ENCODE measurements around the gene PLAC9. TPM values are rescaled to one million over a fixed set of nuclear protein-coding genes. Genes with fewer than 3 reads are reported as not detected.
A peak's percentile ranks its signal among the peaks of the same experiment; 100 is the strongest.

PLAC9 gene
- total and polyA plus RNA-seq, 2 experiments from 2014 or later = 8.8 to 118 TPM

GRCh38 chr10:80137031-80137862, 4.7 kb downstream of the PLAC9 start:
- no peaks in the 10 kb centered on the region for H3K27me3 ChIP-seq (replicated peaks; ENCODE audit: insufficient read depth)
- H3F3A ChIP-seq (ENCODE audit: insufficient read depth) = peaks cover 23% of the 10 kb centered on the region
- peak; percentile 89 for DNase-seq
- H3K9ac ChIP-seq = peak overlapping the region; percentile 82
- WGBS, 2 experiments (ENCODE audit: low coverage in 1 of 2, low lambda C conversion rate in 2 of 2, missing lambda C conversion rate in 2 of 2) = 41 to 42% methylated on average over 14 of the region's 14 CpGs
- peak overlapping the region; percentile 56 for H3K4me2 ChIP-seq (ENCODE audit: unreplicated experiment)
- in situ Hi-C loops (cut with MboI) = no loop called here
- no peaks in the 10 kb centered on the region for H3K9me3 ChIP-seq (ENCODE audit: low read depth)
- no peak overlapping the region for H2AFZ ChIP-seq
- peaks cover 37% of the 10 kb centered on the region for H3K4me1 ChIP-seq (ENCODE audit: insufficient read depth)
- H4K20me1 ChIP-seq (ENCODE audit: insufficient read depth) = no peaks in the 10 kb centered on the region
- H3K4me3 ChIP-seq = no peak overlapping the region
- TF ChIP-seq EZH2phosphoT487 (IDR thresholded peaks at IDR 0.05; ENCODE audit: insufficient read depth, low read depth) (no peak), EZH2 (IDR thresholded peaks at IDR 0.05; ENCODE audit: insufficient read depth, poor library complexity, severe bottlenecking) (no peak)
- H3K79me2 ChIP-seq (ENCODE audit: insufficient read depth) = peaks cover 10% of the 10 kb centered on the region
- no peaks in the 10 kb centered on the region for H3K9me2 ChIP-seq (ENCODE audit: insufficient read depth)
- peak overlapping the region; percentile 91 for H3K27ac ChIP-seq
- no peaks in the 10 kb centered on the region for H3K36me3 ChIP-seq (ENCODE audit: low read depth)

GRCh38 chr10:80137920-80138319, 5.4 kb downstream of the PLAC9 start:
- peaks cover 36% of the 10 kb centered on the region for H3K4me1 ChIP-seq (ENCODE audit: insufficient read depth)
- no peak for TF ChIP-seq EZH2 (IDR thresholded peaks at IDR 0.05; ENCODE audit: insufficient read depth, poor library complexity, severe bottlenecking)
- TF ChIP-seq EZH2phosphoT487 (IDR thresholded peaks at IDR 0.05; ENCODE audit: insufficient read depth, low read depth) = no peak
- H3F3A ChIP-seq (ENCODE audit: insufficient read depth) = peaks cover 23% of the 10 kb centered on the region
- no peaks in the 10 kb centered on the region for H3K36me3 ChIP-seq (ENCODE audit: low read depth)
- peak overlapping the region; percentile 82 for H3K9ac ChIP-seq
- DNase-seq = no peak
- no peaks in the 10 kb centered on the region for H4K20me1 ChIP-seq (ENCODE audit: insufficient read depth)
- H3K27me3 ChIP-seq (replicated peaks; ENCODE audit: insufficient read depth) = no peaks in the 10 kb centered on the region
- H3K9me3 ChIP-seq (ENCODE audit: low read depth) = no peaks in the 10 kb centered on the region
- H2AFZ ChIP-seq = no peak overlapping the region
- in situ Hi-C loops (cut with MboI) = no loop called here
- H3K79me2 ChIP-seq (ENCODE audit: insufficient read depth) = peaks cover 10% of the 10 kb centered on the region
- peak overlapping the region; percentile 91; the same call in 1 of the 2 replicates for H3K27ac ChIP-seq
- H3K4me3 ChIP-seq = no peak overlapping the region
- no peaks in the 10 kb centered on the region for H3K9me2 ChIP-seq (ENCODE audit: insufficient read depth)
- peak overlapping the region; percentile 56 for H3K4me2 ChIP-seq (ENCODE audit: unreplicated experiment)
- WGBS, 2 experiments (ENCODE audit: low coverage in 1 of 2, low lambda C conversion rate in 2 of 2, missing lambda C conversion rate in 2 of 2) = 36 to 42% methylated on average over 4 of the region's 4 CpGs

- Histone ChIP-seq H3K4me2 (ENCODE audit: unreplicated experiment) (no peak overlapping the region), H3K27ac (no peak overlapping the region), H3K9me2 (ENCODE audit: insufficient read depth) (no peaks in the 10 kb centered on the region), H3K9ac (no peak overlapping the region), H3K36me3 (ENCODE audit: low read depth) (no peaks in the 10 kb centered on the region), H4K20me1 (ENCODE audit: insufficient read depth) (no peaks in the 10 kb centered on the region), H3K27me3 (replicated peaks; ENCODE audit: insufficient read depth) (no peaks in the 10 kb centered on the region), H2AFZ (no peak overlapping the region), H3K79me2 (ENCODE audit: insufficient read depth) (peaks cover 5% of the 10 kb centered on the region), H3K4me3 (no peak overlapping the region), H3K9me3 (ENCODE audit: low read depth) (no peaks in the 10 kb centered on the region), H3K4me1 (ENCODE audit: insufficient read depth) (peaks cover 26% of the 10 kb centered on the region), H3F3A (ENCODE audit: insufficient read depth) (peaks cover 17% of the 10 kb centered on the region)
- WGBS, 2 experiments (ENCODE audit: low coverage in 1 of 2, low lambda C conversion rate in 2 of 2, missing lambda C conversion rate in 2 of 2) = 21 to 32% methylated on average over 2 of the region's 2 CpGs
- no peak for DNase-seq
- TF ChIP-seq EZH2phosphoT487 (IDR thresholded peaks at IDR 0.05; ENCODE audit: insufficient read depth, low read depth) (no peak), EZH2 (IDR thresholded peaks at IDR 0.05; ENCODE audit: insufficient read depth, poor library complexity, severe bottlenecking) (no peak)
- in situ Hi-C loops (cut with MboI) = no loop called here
These were observed 6.7 kb downstream of the PLAC9 start for GRCh38 chr10:80139265-80139664.

- peaks cover 18% of the 10 kb centered on the region for H3F3A ChIP-seq (ENCODE audit: insufficient read depth)
- in situ Hi-C loops (cut with MboI) = no loop called here
- WGBS, 2 experiments (ENCODE audit: low coverage in 1 of 2, low lambda C conversion rate in 2 of 2, missing lambda C conversion rate in 2 of 2) = 78 to 91% methylated on average over 7 of the region's 7 CpGs
These were observed 7.7 kb downstream of the PLAC9 start for GRCh38 chr10:80140251-80140650.

More at GRCh38 chr10:80140251-80140650, 7.7 kb downstream of the PLAC9 start:
- Histone ChIP-seq H3K9me3 (ENCODE audit: low read depth) (no peaks in the 10 kb centered on the region), H3K79me2 (ENCODE audit: insufficient read depth) (no peaks in the 10 kb centered on the region), H3K4me1 (ENCODE audit: insufficient read depth) (peaks cover 28% of the 10 kb centered on the region), H3K27me3 (replicated peaks; ENCODE audit: insufficient read depth) (no peaks in the 10 kb centered on the region), H3K9ac (no peak overlapping the region), H2AFZ (no peak overlapping the region), H3K4me3 (no peak overlapping the region), H3K4me2 (ENCODE audit: unreplicated experiment) (no peak overlapping the region), H4K20me1 (ENCODE audit: insufficient read depth) (no peaks in the 10 kb centered on the region), H3K36me3 (ENCODE audit: low read depth) (no peaks in the 10 kb centered on the region), H3K27ac (no peak overlapping the region), H3K9me2 (ENCODE audit: insufficient read depth) (no peaks in the 10 kb centered on the region)
- TF ChIP-seq EZH2 (IDR thresholded peaks at IDR 0.05; ENCODE audit: insufficient read depth, poor library complexity, severe bottlenecking) (no peak), EZH2phosphoT487 (IDR thresholded peaks at IDR 0.05; ENCODE audit: insufficient read depth, low read depth) (no peak)
- no peak for DNase-seq
